Skeletal muscle satellite cell (primary cell): Measurements from ENCODE around the gene ZSCAN29.

Experiments
- H3K27me3 ChIP-seq: 2 replicates; pipeline ENCODE4 v1.7.0; 2013; ENCODE audit warnings: low read length; ENCODE audit not compliant: control insufficient read depth, insufficient read depth
- H3K36me3 ChIP-seq: 2 replicates; pipeline ENCODE4 v1.7.0; 2013; ENCODE audit warnings: mild to moderate bottlenecking, control low read depth, low read length; ENCODE audit not compliant: insufficient read depth
- H3K4me1 ChIP-seq: 2 replicates; pipeline ENCODE4 v1.7.0; 2013; ENCODE audit warnings: low read length; ENCODE audit not compliant: control insufficient read depth, insufficient read depth
- H3K4me2 ChIP-seq: 2 replicates; pipeline ENCODE4 v1.7.0; 2013; ENCODE audit warnings: mild to moderate bottlenecking, low read length
- H3K4me3 ChIP-seq: 2 replicates; pipeline ENCODE4 v1.7.0; 2013; ENCODE audit warnings: low read length
- H3K9ac ChIP-seq: 2 replicates; pipeline ENCODE4 v1.7.0; 2013; ENCODE audit warnings: mild to moderate bottlenecking, low read depth, low read length, moderate library complexity
- H3K9me3 ChIP-seq: replicated peaks from 2 replicates; pipeline ENCODE4 v1.7.0; 2013; ENCODE audit warnings: mild to moderate bottlenecking, control low read depth, low read length

ZSCAN29 gene

GRCh38 chr15:43312378-43312777, 58.5 kb downstream of the ZSCAN29 start:
- no peaks in the 10 kb centered on the region for H3K9me3 ChIP-seq
- H3K36me3 ChIP-seq: no peaks in the 10 kb centered on the region
- no peaks in the 10 kb centered on the region for H3K4me1 ChIP-seq
- no peak overlapping the region for H3K4me2 ChIP-seq
- no peak overlapping the region for H3K9ac ChIP-seq
- no peak overlapping the region for H3K4me3 ChIP-seq
- H3K27me3 ChIP-seq: peaks cover 61% of the 10 kb centered on the region
